GM18867 (cell line): ENCODE measurements around the gene ZBTB17.
"Not testable (repeated sequence)": the region's sequence is repeated elsewhere in the genome, so short reads cannot be mapped to it uniquely, and the experiment has no call there.

Experiments
- ATAC-seq: cut with Tn5 transposase; IDR thresholded peaks from one replicate; pipeline ENCODE4 v1.9.1; 2021; ENCODE audit warnings: mild to moderate bottlenecking, moderate library complexity; ENCODE audit not compliant: unreplicated experiment

ZBTB17 gene

DNA sequence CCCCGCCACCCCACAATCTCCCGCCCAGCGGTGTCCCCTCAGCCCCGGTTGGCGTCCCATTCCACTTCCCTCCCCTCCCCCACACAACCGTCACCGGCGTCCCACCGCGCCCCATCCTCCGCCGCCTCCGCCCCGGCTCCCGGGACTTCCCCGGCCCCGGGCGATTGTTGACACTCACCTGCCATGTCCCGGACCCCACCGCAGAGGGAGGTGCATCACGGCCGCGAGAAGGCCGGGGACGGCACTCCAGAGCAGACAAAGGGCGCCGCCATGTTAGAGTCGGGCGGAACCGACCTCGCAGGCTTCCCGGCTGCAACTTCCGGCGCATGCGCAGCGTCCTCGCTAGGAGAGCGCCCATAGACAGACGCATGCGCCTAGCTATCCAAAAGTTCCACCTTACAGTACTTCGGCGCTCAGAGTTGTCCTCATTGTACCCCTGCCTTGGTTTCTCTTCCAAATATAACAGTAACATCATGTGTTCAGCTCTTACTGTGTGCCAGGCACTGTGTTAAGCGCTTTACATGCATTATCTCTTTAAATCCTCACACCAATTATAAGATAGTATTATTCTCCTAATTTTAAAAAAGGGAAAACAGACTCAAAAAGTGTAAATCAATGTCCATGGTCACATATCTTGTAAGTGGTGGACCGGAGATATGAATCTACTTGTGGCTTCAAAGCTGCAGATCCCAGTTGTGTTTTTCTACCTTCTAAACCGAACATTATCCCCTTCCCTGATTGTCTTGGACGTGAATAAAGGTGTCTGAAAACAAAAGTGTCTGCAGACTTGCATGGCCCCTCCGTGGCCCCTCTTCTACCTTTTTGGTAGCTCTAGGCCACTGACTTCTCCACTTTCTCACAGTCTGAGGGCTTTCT is at the start of gene ZBTB17:
TSS of gene ZBTB17 (minus strand) at position 297 of the 876 bp plus-strand sequence. CDS start 27,606 bp downstream, outside the sequence.
- ATAC-seq = peak; percentile 76

DNA sequence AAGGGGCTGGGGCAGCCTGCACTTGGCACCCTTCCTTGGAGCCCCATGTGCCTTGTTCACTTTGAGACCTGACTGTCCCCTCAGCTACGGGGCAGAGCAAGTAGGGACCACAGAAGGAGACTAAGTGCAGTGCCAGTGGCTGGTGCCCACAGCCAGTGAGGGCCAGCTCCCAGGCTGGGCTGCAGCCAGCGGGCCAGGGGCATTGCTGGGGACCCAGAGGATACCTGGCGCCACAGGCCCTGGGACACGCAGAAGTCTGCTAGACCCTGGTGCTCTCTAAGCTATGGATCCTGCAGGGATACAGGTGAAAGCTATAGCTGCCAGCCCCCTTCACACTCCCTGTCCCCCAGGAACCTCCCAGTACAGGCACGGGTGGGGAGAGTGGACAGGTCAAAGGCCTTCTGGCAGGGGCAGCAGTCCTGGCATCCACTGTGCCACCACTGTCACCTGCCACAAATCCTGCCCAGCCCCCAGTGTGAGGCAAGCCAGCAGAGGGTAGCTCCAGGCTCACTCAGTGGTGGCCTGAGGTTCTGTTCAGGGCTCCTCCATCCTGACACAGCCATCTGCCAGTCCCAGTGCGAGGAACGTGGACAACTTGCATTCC is 47.3 kb upstream of the ZBTB17 start:
- no peak for ATAC-seq

GRCh38 chr1:16022393-16022792 is 46.5 kb upstream of the ZBTB17 start:
- ATAC-seq = no peak

DNA sequence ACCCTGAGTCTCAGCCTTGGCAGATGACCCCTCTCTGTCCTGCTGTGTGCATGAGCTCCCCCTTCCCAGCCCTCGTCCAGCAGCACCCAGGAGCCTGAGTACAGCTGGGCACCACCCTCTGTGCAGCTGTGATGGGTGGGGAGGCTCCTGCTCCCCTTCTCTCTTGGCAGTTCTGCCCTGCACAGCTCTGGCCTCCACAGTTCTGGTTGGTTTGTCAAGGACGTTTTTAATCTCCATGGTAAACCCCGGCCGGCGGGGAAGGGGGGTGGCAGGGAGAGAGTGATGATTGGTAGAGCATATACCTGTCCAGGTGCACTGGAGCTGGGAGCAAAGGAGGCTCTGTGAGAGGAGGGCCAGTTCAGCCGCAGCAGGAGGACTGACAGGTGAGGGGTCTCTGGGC is 45.8 kb upstream of the ZBTB17 start, which contains the start of gene CLCNKA:
TSS of gene CLCNKA (plus strand) at position 356 of the 400 bp plus-strand sequence. CDS start 584 bp downstream, outside the sequence.
- ATAC-seq = no peak

DNA sequence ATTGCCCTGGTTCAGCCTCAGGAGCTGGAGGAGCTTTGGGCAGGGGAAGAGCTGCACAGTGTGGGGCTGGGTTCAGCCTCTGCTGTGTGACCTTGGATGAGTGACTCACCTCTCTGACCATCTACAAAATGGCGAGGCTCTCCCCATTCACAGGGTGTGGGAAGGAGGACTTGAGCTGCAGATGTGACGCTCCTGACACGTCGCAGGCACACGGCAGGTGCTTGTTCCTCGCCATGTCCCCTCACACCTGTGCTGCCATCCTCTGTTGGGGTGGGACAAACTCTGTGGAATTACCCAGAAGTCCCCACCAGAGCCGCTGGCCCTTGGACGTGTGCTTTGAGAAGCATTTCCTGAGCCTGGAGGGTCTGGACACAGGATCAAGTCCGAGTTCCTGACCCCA is 45.0 kb upstream of the ZBTB17 start:
- ATAC-seq = not testable (repeated sequence)

DNA sequence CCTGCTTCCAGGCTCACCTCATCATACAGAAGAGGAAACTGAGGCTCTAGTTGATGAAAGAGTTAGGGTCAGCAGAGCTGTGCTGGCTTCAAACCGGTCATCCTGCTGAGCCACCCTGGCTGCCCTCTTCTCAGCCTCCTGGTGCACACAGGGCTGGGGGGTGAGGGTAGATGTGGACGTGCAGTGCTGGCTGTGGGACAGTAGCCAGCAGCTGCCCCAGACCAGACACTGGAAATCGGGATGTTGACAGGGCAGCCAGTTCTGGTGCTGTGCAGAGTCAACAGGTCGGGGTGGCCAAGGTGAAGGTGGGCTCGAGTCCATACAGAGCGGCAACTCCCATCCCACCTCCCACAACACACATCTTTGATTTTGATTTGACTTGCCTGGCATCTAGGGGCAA is 44.4 kb upstream of the ZBTB17 start:
- ATAC-seq = no peak

GRCh38 chr1:16019644-16020277 is 43.9 kb upstream of the ZBTB17 start:
- no peak for ATAC-seq

GRCh38 chr1:16018749-16019643 is 43.1 kb upstream of the ZBTB17 start:
- no peak for ATAC-seq

DNA sequence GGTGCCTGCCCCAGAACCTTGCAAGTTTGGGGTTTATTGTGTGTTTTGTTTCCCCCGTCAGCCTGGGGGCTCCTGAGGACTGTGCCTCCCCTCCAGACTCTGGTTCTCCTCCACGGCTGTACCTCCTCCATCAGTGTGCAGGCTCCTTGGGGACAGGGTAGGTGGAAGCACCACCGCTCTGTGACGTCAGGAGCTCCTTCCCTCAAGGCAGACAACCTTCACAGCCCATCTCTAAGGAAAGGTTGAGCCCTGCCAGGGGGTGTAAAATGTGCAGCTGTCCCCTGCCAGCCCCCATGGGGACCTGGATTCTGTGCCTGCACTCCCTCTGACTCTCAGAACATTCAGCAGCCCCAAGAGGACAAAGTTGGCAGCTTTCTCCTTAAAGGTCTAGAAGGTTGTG is 42.4 kb upstream of the ZBTB17 start:
- ATAC-seq = no peak

DNA sequence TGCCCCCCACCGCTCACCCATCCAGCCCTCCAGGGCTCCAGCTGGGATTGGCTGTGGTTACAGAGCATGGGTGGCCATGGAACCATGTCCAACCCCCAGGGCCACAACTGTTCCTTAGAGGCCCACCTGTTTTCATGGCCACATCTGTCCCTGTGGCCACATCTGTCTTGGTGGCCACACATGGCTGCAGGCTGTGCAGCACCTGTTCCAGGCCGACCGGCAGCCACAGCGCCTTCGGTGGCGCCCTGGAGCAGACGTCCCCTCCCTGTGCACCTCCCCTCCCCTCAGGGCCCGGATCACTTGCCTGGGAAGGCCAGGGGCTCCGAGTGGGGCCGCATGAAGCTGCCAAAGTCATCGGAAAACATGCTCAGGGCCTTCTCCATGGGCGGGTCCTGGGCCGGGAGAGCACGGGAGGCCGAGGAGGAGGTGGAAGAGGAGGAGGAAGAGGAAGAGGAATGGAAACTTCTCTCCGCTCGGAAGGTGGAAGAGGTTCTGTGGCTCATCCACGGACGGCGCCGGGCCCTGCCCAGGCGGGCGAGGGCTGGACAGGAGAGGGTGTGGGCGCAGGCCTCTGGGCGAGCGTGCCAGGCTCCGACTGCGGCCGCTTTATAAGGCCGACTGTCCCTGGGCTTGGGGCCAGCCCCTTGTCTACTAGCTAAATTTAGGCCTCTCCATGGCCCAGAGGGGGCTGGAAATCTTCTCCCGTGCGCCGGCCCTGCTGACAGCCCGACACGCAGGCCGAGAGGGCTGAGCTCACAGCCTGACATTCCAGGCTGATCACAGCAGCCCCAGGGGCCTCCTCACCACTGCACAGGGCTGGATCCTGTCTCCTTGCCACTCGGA is 41.8 kb upstream of the ZBTB17 start, which contains the start of gene HSPB7:
TSS of gene HSPB7 (minus strand) at position 583 of the 843 bp plus-strand sequence. CDS start at position 503, 80 bp downstream.
- no peak for ATAC-seq

DNA sequence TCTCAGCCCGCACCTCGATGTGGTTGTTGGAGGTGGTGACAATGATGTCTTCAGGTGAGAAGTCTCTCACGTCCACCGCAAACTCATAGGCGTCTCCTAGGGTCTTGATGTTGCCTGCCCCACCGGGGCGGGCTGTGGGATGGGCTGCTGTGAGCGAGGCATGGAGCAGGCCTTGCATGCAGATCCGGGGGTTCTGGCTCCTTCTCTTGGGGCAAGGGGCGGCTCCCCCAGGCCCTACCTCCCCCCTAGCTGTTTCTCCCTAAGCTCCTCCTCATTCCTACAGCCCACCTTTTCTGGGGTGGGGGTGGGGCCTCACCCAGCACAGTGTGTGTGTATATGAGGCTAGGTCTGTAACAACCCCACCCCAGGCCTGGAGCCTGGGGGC is 41.2 kb upstream of the ZBTB17 start:
- no peak for ATAC-seq

DNA sequence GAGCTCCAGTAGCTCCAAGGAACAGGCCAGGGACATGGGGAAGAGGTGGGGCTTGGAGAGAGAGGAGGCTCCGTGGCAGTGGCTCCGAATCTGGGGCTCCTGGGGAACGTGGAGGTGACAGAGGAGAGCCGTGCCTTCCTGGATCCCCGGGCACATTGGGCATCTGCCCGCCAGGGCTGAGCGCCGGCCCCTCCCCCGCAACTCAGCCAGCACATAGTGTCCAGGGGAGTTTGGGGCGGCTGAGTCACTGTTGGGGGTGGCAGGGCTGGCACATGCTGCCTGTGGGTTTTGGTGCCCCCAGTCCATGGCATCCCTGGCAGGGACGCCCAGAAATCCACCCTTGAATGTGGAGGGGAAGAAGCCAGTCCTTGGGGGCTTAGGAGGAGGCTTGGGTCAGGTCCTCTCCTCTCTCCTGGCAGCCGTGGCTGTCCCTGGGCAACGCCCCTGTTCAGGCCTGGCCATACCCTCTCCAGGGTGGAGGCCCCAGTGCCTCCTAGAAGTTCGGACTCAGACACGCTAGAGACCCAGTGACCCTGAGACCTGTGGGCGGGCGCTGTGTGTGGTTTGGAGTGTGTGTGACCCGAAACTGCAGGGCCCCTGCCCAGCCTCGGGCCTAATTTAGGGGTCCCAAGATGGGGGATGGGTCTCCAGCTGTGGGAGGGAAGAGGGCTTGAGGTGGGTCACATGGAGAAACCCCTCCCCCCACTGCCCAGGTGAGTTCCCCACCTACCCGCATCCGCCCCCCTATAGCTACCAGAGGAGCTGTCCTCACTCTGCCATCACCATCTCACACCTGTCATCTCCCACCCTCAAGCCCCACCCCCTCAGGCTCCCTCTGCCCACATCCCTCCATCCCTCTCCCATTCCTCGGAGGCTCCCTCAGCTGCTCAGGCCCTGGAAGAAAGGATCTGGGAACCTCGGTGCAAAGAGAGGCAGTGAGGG is 40.3 kb upstream of the ZBTB17 start:
- no peak for ATAC-seq

- no peak for ATAC-seq
Measured at GRCh38 chr1:16015491-16015890, 39.6 kb upstream of the ZBTB17 start.

DNA sequence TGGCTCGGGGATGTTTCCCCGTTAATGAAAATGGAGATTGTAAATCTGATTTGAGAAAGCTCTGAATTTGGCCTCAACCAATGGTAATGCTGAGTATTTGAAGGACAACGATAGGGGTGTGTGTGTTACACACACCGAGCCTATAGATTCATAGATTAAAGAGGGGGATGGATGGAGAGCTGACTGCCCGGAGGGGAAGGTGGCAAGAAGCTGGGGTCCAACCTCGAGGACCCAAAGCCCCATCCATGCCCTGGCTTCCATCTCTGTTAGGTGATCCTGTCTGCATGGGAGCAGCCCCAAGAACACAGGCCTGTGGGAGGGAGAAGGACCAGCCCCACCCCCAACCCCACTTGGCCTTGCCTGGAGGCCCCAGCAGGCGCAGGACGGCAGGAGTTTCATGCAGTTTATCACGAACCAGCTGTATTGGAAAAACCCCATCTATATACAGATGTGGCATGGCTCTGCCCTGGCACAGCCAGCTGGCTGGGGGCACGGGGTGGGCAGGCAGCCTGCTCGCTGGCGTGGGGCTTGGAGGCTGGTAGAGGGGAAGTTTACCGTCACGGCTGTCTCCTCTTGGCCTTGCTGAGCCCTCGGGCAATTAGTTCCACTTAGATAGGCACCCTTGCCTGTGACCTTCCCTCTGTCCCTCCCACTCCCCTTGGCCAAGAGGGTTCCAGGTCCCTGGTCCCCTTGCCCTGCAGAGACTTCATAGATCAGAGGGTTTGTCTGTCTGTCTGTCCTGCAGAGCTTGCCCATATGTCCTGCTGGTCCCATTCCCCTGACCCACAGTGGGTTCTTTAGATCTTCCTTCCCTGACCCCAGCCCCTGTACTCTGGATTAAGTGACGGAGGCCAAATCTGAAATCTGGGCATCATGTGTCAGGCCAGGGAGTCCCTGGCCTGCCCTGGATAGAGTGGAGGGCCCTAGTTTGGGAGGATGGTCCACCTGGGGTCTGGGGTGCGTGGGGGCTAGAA is 38.9 kb upstream of the ZBTB17 start:
- no peak for ATAC-seq

GRCh38 chr1:16013908-16014258 is 38.0 kb upstream of the ZBTB17 start:
- ATAC-seq = no peak

GRCh38 chr1:16013220-16013907 is 37.5 kb upstream of the ZBTB17 start:
- ATAC-seq = no peak
